ENCODE data around the gene MFGE8. TPM values are rescaled to one million over a fixed set of nuclear protein-coding genes. Genes with fewer than 3 reads are reported as not detected.
"Not testable (repeated sequence)": the region's sequence is repeated elsewhere in the genome, so short reads cannot be mapped to it uniquely, and the experiment has no call there.

MFGE8 gene, protein sequence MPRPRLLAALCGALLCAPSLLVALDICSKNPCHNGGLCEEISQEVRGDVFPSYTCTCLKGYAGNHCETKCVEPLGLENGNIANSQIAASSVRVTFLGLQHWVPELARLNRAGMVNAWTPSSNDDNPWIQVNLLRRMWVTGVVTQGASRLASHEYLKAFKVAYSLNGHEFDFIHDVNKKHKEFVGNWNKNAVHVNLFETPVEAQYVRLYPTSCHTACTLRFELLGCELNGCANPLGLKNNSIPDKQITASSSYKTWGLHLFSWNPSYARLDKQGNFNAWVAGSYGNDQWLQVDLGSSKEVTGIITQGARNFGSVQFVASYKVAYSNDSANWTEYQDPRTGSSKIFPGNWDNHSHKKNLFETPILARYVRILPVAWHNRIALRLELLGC
- 100 to 1,000 TPM in 3 of 4 donors, 10 to 100 TPM in 1; 86.8 to 144 (median 104) TPM for polyA plus RNA-seq (ENCODE audit: insufficient read length in 4 of 4)

DNA sequence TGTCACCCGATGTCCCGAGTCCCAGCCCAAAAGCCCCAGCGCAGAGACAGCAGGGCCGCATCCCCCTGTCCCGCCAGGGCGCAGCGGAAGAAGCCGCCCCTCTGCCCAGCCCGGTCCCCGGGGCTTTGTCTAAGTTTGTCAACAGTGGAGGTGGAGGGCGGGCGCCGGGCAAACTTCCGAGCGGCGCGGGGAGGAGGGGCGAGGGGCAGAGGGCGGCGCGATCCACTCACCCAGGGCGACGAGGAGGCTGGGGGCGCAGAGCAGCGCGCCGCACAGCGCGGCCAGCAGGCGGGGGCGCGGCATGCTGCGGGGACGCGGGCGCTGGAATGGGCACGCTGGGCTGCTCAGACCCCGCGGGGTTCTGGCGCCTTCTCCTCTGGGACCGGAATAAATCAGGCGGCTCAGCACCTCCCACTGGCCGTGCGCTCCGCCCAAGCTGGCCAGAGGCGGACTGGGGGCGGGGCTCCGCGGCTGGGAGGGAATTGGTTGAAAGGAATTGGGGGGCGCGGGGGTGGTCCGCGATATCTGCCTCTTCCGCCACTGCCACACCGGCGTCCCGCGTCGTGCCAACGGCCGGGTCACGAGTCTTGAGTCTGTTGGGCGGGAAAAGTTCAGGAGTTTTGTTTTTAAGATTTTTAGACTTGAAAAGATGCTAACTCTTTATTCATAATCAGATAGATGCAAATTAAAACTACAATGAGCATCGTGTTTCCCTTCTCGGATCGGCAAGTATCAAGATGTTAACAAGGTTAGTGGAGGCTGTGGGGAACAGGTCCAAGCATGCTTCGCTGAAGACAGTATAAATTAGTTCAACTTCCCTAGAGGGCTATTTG is at the start of gene MFGE8:
Gene MFGE8, minus strand, starts transcription at position 363 of the 833 bp plus-strand sequence. Its CDS starts 60 bp downstream, at position 303.
- DNase-seq (ENCODE audit: low read depth in 4 of 4, low spot score in 3 of 4), result peak in 2 of 4 donors; percentile 74 to 78

DNA sequence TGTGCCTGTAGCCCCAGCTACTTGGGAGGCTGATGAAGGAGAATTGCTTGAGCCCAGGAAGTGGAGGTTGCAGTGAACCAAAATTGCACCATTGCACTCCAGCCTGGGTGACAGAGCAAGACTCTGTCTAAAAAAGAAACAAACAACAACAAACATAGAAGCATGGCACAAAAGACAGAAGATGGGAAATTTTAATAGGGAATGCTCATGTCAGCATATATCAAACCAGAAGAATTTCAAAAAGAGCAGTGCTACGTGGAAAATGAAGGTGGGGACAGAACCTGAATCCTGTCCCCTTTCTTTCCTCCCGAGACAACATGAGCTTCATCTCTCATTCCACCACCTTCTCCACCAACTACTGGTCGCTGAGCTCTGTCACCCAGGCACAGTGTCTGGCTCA is 46.3 kb upstream of the MFGE8 start:
- DNase-seq (ENCODE audit: low read depth in 4 of 4, low spot score in 3 of 4), result no peak

DNA sequence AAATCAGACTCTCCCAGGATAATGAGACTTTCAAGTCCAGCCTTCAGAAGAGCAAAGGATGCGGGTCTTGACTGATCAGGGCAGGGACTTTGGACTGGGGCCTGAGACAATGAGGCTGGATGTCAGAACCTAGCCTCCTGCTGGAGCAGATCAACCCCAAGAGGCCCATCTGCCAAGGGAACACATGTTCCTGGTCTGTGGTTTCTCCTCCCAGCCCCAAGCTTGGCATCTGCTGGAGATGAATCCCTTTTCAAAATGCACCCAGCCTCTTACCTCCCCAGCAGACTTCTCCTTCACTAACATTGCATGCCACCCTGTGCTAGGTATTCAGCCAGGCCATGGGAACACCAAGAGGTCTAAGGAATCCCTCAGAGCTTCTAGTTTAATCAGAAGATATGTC is 43.7 kb upstream of the MFGE8 start:
- DNase-seq (ENCODE audit: low read depth in 4 of 4, low spot score in 3 of 4), result no peak

DNA sequence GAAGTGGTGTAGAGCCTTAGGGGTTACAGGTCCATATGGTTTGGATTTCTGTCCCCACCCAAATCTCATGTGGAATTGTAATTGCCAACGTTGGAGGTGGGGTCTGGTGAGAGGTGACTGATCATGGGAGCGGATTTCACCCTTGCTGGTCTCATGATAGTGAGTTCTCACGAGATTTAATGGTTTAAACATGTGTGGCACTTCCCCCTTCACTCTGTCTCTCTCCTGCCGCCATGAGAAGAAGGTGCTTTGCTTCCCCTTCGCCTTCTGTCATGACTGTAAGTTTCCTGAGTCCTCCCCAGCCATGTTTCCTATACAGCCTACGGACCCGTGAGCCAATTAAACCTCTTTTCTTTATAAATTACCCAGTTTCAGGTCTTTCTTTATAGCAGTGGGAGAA is 43.1 kb upstream of the MFGE8 start:
- no peak for DNase-seq (ENCODE audit: low read depth in 4 of 4, low spot score in 3 of 4)

DNA sequence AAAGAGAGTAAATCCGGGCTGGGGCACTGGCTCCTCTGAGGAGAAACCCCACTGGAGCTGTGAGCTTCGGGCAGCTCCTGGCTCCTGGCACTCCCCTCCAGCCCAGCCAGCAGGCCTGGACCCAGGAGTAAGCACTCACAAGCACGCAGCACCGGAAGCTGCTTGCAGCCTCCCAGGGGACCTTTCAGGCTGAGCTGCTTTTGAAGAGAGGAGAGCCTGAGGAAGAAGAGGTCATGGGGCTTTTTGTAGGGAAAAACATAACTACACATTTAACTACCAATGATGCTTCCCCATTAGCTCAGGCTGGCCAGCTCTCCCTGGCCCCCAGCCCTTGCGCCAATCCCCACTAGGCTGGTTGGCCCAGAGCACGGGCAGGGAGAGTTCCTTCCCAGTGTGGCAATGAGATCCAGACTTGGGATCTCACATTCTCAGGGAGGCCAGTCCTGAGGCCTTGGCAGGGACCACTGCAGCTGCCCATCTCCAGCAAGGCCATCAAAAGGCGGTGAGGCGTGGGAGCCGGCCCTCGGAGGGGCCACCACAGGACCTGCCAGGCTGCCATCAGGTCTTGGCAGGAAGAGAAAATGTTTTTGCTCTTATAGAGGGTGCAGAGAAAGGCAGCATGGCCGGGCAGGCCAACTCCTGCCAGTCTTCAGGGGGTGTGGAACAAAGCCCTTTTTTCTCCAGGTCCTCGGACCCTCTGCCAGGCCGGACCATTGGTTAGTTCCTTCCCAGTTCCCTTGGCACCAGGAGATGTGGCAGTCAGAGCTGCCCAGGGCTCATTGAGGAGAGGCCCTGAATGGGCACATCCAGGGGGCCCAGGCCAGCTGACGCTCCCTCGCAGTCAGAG is 41.5 kb upstream of the MFGE8 start:
- no peak for DNase-seq (ENCODE audit: low read depth in 4 of 4, low spot score in 3 of 4)

- DNase-seq (ENCODE audit: low read depth in 4 of 4, low spot score in 3 of 4), result no peak
These were observed 37.5 kb upstream of the MFGE8 start for GRCh38 chr15:88950600-88951160.

- no peak for DNase-seq (ENCODE audit: low read depth in 4 of 4, low spot score in 3 of 4)
These were observed 36.7 kb upstream of the MFGE8 start for GRCh38 chr15:88949734-88950400.

DNA sequence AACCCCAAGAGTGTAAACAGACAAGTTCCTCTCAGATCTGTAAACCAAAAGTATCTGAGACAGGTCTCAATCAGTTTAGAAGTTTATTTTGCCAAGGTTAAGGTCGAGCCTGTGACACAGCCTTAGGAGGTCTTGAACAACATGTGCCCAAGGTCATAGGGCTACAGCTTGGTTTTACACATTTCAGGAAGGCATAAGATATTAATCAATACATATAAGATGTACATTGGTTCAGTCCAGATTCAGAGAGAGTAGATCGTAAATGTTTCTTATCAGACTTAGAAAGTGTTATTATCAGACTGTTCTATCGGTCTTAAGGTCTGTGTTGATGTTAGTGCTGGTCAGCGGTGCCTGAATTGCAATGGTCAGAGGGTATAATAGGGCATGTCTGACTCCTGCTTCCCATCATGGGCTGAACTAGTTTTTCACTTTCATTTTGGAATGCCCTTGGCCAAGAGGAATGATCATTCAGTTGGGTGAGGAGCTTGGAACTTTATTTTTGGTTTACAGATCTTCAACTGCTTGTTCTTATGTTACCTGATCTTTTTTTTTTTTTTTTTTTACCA is 27.0 kb upstream of the MFGE8 start:
- no peak for DNase-seq (ENCODE audit: low read depth in 4 of 4, low spot score in 3 of 4)

DNA sequence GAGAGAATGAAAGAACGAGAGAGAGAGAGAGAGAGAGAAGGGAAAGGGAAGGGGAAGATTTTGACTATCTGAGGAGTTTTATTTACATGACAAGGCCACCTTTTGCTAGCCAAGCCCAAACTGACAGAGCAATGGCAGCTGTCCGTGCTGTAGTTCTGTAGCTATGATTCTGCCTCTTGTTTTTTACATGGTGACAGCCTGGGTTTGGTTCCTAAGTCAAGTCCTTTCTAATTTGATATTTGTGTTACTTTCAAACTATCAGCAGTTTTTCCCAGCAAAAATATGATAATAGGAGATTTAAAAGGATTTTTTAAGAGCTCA is 26.3 kb upstream of the MFGE8 start:
- DNase-seq (ENCODE audit: low read depth in 4 of 4, low spot score in 3 of 4), result no peak

- DNase-seq (ENCODE audit: low read depth in 4 of 4, low spot score in 3 of 4), result no peak
These were observed 25.8 kb upstream of the MFGE8 start for GRCh38 chr15:88938802-88939485.

DNA sequence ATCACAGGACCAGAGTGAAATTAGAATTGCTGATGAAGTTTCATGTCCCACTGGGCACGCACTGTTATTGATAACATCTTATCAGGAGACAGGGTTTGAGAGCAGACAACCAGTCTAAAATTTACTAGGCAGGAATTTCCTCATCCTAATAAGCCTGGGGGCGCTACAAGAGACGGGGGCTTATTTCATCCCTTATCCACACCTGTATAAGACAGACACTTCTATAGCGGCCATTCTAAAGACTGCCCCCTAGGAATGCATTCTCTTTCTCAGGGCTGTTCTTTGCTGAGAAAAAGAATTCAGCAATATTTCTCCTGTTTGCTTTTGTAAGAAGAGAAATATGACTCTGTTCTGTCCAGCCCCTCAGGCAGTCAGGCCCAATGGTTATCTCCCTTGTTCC is 21.3 kb upstream of the MFGE8 start:
- not testable (repeated sequence) for DNase-seq (ENCODE audit: low read depth in 4 of 4, low spot score in 3 of 4)

GRCh38 chr15:88932875-88933330 is 19.7 kb upstream of the MFGE8 start:
- DNase-seq (ENCODE audit: low read depth in 4 of 4, low spot score in 3 of 4), result no peak

GRCh38 chr15:88932271-88932874 is 19.2 kb upstream of the MFGE8 start:
- DNase-seq (ENCODE audit: low read depth in 4 of 4, low spot score in 3 of 4), result no peak

DNA sequence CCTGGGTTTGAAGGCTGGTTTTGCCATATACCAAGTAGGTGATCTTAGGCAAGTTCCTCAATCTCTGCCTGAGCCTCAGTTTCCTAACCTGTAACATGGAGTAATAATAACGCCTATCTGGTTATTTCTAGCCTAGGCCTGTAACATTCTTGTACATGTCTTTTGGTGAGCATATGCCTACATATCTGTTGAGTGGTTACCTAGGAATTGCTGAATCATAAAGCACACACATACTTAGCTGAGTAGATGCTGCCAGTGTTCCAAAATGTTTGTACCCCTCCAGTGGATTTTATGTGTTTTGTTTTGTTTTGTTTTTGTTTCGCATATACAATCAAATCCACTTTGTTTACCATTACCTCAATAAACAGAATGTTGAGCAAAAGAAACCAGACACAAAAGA is 17.4 kb upstream of the MFGE8 start:
- DNase-seq (ENCODE audit: low read depth in 4 of 4, low spot score in 3 of 4), result no peak

DNA sequence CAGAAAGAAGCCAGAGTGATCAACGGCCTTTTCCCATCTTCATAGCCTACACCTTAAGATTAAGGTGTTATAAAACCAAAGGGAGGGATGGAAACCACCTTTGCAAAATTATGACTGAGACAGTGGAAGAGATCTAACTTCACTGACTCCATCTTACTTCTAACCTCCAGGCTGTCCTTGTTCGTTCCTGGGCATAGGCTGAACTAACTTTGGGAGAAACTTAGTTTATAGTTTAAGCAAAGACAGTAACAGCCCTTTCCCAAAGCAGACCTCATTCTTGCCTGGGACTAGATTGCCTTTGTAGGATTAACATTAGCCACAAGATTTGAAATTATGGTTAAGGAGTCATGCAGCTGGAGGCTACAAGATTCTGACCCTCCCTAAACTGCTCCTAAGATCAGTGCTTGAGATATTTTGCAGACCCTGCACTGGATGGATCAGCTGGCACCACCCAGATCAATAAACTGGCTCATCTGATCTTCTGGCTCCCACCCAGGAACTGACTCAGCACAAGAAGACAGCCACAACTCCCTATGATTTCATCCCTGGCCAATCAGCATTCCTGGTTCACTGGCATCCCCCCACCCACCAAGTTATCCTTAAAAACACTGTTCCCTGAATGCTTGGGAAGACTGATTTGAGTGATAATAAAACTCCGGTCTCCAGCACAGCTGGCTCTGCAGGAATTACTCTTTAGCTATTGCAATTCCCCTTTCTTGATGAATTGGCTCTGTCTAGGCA is 16.3 kb upstream of the MFGE8 start:
- DNase-seq (ENCODE audit: low read depth in 4 of 4, low spot score in 3 of 4), result not testable (repeated sequence)

- DNase-seq (ENCODE audit: low read depth in 4 of 4, low spot score in 3 of 4), result not testable (repeated sequence)
These were observed 15.0 kb upstream of the MFGE8 start for GRCh38 chr15:88928192-88928591.

DNA sequence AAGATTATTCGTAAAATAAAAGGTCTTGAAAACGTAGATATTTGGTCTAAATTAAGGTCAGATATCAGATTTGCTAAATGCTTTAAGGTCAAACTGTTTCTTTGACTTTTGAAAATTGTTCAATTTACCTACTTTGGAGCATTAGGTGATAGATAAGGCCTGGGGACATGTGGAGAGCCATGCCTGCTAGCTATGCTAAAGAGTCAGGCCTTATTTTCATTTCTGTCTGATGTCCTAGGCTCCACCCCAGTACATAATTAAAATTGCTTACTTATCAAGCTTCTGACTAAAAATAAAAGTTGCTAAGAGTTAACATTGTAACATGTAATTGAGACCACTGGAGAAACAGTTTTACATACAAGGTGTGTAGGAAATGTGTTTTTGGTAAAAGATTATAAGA is 12.5 kb upstream of the MFGE8 start:
- DNase-seq (ENCODE audit: low read depth in 4 of 4, low spot score in 3 of 4), result not testable (repeated sequence)

- not testable (repeated sequence) for DNase-seq (ENCODE audit: low read depth in 4 of 4, low spot score in 3 of 4)
These were observed 7.8 kb upstream of the MFGE8 start for GRCh38 chr15:88920892-88921435.

All from right renal pelvis (tissue), 4 donors.